Tibial nerve (tissue), 4 donors: ENCODE data around the gene CALHM6. TPM values are rescaled to one million over a fixed set of nuclear protein-coding genes. Genes with fewer than 3 reads are reported as not detected.

Experiments
- DNase-seq, 2 donors: peaks; one replicate each; pipeline ENCODE4 v3.0.0-alpha.2; 2019; ENCODE audit warnings: low spot score in 2 of 2
- H3K27ac ChIP-seq, 4 donors: fragments of 200-600 bp; sonication (generic) in 3 of 4; one replicate each; pipeline ENCODE4 v1.5.1; 2017 to 2019; ENCODE audit warnings: mild to moderate bottlenecking in 1 of 4
- H3K27me3 ChIP-seq, 2 donors: fragments of 200-600 bp; sonication (generic) in 1 of 2; one replicate each; pipeline versions ENCODE4 v1.5.1 to v1.6.0; 2017 to 2019
- H3K36me3 ChIP-seq, 3 donors: fragments of 200-600 bp; sonication (generic); one replicate each; pipeline ENCODE4 v1.5.1; 2018 to 2019
- H3K4me1 ChIP-seq, 4 donors: fragments of 200-600 bp; sonication (generic) in 3 of 4; one replicate each; pipeline ENCODE4 v1.5.1; 2017 to 2019
- H3K4me3 ChIP-seq, 4 donors: fragments of 200-600 bp; sonication (generic) in 3 of 4; one replicate each; pipeline ENCODE4 v1.5.1; 2017 to 2019; ENCODE audit warnings: mild to moderate bottlenecking in 1 of 4, moderate library complexity in 1 of 4
- H3K9me3 ChIP-seq, 4 donors: fragments of 200-600 bp; sonication (generic) in 3 of 4; one replicate each; pipeline ENCODE4 v1.5.1; 2017 to 2019
- CTCF ChIP-seq, 5 experiments: fragments of 200-600 bp in 3 of 5; fragments of 450-650 bp in 2 of 5; sonication (generic) in 3 of 5; IDR thresholded peaks; one replicate each; pipeline ENCODE4 v1.5.1; 2016 to 2019; ENCODE audit warnings: antibody characterized with exemption in 5 of 5, mild to moderate bottlenecking in 3 of 5, moderate library complexity in 2 of 5
- EP300 ChIP-seq, 2 donors: sonication (generic); formaldehyde crosslinking; IDR thresholded peaks; one replicate each; pipeline ENCODE4 v1.6.1; 2017; ENCODE audit warnings: antibody characterized with exemption in 2 of 2, mild to moderate bottlenecking in 1 of 2
- POLR2A ChIP-seq, 2 donors: fragments of 450-650 bp; IDR thresholded peaks; one replicate each; pipeline ENCODE4 v1.6.1; 2017; ENCODE audit warnings: antibody characterized with exemption in 2 of 2, mild to moderate bottlenecking in 2 of 2, moderate library complexity in 2 of 2
- WGBS, 2 donors: methylation state at CpG; one replicate each; pipeline ENCODE4 v1.1.5; 2018; 5-methylcytosine and 5-hydroxymethylcytosine counted together
- total RNA-seq, 4 donors: library from RNA; depleted of rRNA; stranded (reverse); fragments of >200 nt; gene quantifications; one replicate each; pipeline ENCODE4 v1.1.0, GENCODE V29; 2016

Gene CALHM6
- total RNA-seq, 4 donors from 2014 or later = 0.60 to 11.4 (median 5.4) TPM

GRCh38 chr6:116438590-116439448 lies 22.4 kb upstream of the CALHM6 start:
- peaks cover 0 to 25% (median 2%) of the 10 kb centered on the region in 4 donors for H3K4me1 ChIP-seq
- H3K27me3 ChIP-seq = no peaks in the 10 kb centered on the region
- no peak for DNase-seq
- no peak overlapping the region for H3K4me3 ChIP-seq
- H3K9me3 ChIP-seq = no peaks in the 10 kb centered on the region
- 41 to 45% methylated on average over 6 of the region's 6 CpGs for WGBS, 2 donors
- no peak for TF ChIP-seq POLR2A (IDR thresholded peaks at IDR 0.05)
- no peak for TF ChIP-seq CTCF (IDR thresholded peaks at IDR 0.05)
- no peak for TF ChIP-seq EP300 (IDR thresholded peaks at IDR 0.05)
- H3K36me3 ChIP-seq = peaks cover 0 to 25% (median 0%) of the 10 kb centered on the region in 3 donors
- H3K27ac ChIP-seq = peak overlapping the region in 1 of 4 donors; percentile 16

- Histone ChIP-seq H3K4me3 (no peak overlapping the region), H3K27me3 (no peaks in the 10 kb centered on the region), H3K9me3 (no peaks in the 10 kb centered on the region), H3K36me3 (peaks cover 0 to 22% (median 0%) of the 10 kb centered on the region in 3 donors), H3K4me1 (peaks cover 0 to 33% (median 5%) of the 10 kb centered on the region in 4 donors), H3K27ac (peak overlapping the region in 1 of 4 donors; percentile 16)
- DNase-seq = no peak
- 35 to 70% methylated on average over 1 of the region's 1 CpG for WGBS, 2 donors
- TF ChIP-seq EP300 (IDR thresholded peaks at IDR 0.05) (no peak), POLR2A (IDR thresholded peaks at IDR 0.05) (no peak), CTCF (IDR thresholded peaks at IDR 0.05) (no peak)
Observed at GRCh38 chr6:116439522-116440051, 21.6 kb upstream of the CALHM6 start.

DNA sequence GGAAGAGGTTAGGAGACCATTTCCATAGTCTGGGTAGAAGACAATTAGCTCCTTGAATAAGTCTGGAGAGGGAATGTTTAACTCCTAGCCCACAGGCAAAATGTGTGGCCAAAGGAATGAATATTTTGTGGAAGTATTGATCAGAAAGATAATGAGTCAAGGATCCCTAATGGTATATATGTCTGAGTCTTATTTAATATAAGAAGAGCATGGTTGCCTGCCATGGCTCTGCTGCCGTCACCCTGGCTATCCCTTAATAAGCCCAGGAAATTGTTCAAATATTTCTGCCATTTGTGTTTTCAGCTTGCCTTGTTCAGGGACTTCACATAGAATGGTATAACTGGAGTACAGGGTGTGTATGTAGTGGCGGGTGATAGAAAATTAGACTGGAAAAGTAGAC lies 18.1 kb upstream of the CALHM6 start:
- Histone ChIP-seq H3K9me3 (no peaks in the 10 kb centered on the region), H3K27me3 (no peaks in the 10 kb centered on the region), H3K4me3 (no peak overlapping the region), H3K27ac (peak overlapping the region in 1 of 4 donors; percentile 11), H3K4me1 (peaks cover 0 to 52% (median 9%) of the 10 kb centered on the region in 4 donors), H3K36me3 (no peaks in the 10 kb centered on the region)
- 76 to 78% methylated on average over 2 of the region's 2 CpGs for WGBS, 2 donors
- TF ChIP-seq CTCF (IDR thresholded peaks at IDR 0.05) (no peak), EP300 (IDR thresholded peaks at IDR 0.05) (no peak), POLR2A (IDR thresholded peaks at IDR 0.05) (no peak)
- DNase-seq = no peak

- H3K4me1 ChIP-seq = peaks cover 0 to 46% (median 9%) of the 10 kb centered on the region in 4 donors
- H3K36me3 ChIP-seq = no peaks in the 10 kb centered on the region
- no peaks in the 10 kb centered on the region for H3K27me3 ChIP-seq
- no peak overlapping the region for H3K4me3 ChIP-seq
- DNase-seq = no peak
- 26 to 36% methylated on average over 3 of the region's 3 CpGs for WGBS, 2 donors
- TF ChIP-seq CTCF (IDR thresholded peaks at IDR 0.05) (peak; percentile 36 to 45 (median 37)), EP300 (IDR thresholded peaks at IDR 0.05) (no peak)
- peak overlapping the region in 1 of 4 donors; percentile 30 for H3K27ac ChIP-seq
- no peaks in the 10 kb centered on the region for H3K9me3 ChIP-seq
Observed at GRCh38 chr6:116444092-116444491, 17.1 kb upstream of the CALHM6 start.

GRCh38 chr6:116444575-116444974 lies 16.6 kb upstream of the CALHM6 start:
- H3K9me3 ChIP-seq = no peaks in the 10 kb centered on the region
- H3K4me1 ChIP-seq = peaks cover 0 to 41% (median 9%) of the 10 kb centered on the region in 4 donors
- no peak overlapping the region for H3K27ac ChIP-seq
- no peak for DNase-seq
- H3K4me3 ChIP-seq = no peak overlapping the region
- H3K36me3 ChIP-seq = no peaks in the 10 kb centered on the region
- TF ChIP-seq CTCF (IDR thresholded peaks at IDR 0.05) = no peak
- no peak for TF ChIP-seq POLR2A (IDR thresholded peaks at IDR 0.05)
- no peak for TF ChIP-seq EP300 (IDR thresholded peaks at IDR 0.05)
- H3K27me3 ChIP-seq = no peaks in the 10 kb centered on the region
- 71 to 90% methylated on average over 1 of the region's 1 CpG for WGBS, 2 donors
